Measurements from ENCODE around the gene DDX11.
"Not testable (repeated sequence)": the region's sequence is repeated elsewhere in the genome, so short reads cannot be mapped to it uniquely, and the experiment has no call there.

- not testable (repeated sequence) for TF ChIP-seq CTCF, POLR2AphosphoS5, EP300 (IDR thresholded peaks at IDR 0.05)
Observed at GRCh38 chr12:31027006-31027405, 46.7 kb upstream of the DDX11 start.
